ENCODE data around the gene CFAP91.
A peak's percentile ranks its signal among the peaks of the same experiment; 100 is the strongest.

The CFAP91 gene

GRCh38 chr3:119676771-119677640, 25.8 kb upstream of the CFAP91 start, which contains the start of gene COX17 (continued):
- TF ChIP-seq ZNF223 (tag by site-specific recombination; IDR thresholded peaks at IDR 0.05), result peak; percentile 55; the same call in 1 of the 2 replicates
- no peak for TF ChIP-seq KLF7 (tag by site-specific recombination; IDR thresholded peaks at IDR 0.05; ENCODE audit: borderline replicate concordance)
- TF ChIP-seq, protein P1, sequence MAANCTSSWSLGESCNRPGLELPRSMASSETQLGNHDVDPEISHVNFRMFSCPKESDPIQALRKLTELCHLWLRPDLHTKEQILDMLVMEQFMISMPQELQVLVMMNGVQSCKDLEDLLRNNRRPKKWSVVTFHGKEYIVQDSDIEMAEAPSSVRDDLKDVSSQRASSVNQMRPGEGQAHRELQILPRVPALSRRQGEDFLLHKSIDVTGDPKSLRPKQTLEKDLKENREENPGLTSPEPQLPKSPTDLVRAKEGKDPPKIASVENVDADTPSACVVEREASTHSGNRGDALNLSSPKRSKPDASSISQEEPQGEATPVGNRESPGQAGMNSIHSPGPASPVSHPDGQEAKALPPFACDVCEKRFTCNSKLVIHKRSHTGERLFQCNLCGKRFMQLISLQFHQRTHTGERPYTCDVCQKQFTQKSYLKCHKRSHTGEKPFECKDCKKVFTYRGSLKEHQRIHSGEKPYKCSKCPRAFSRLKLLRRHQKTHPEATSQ (tag by site-specific recombination; IDR thresholded peaks at IDR 0.05), result no peak
- TF ChIP-seq ZNF571 (tag by site-specific recombination; IDR thresholded peaks at IDR 0.05), result no peak
- no peak for TF ChIP-seq IKZF3 (tag by site-specific recombination; IDR thresholded peaks at IDR 0.05)
- TF ChIP-seq, protein P2, sequence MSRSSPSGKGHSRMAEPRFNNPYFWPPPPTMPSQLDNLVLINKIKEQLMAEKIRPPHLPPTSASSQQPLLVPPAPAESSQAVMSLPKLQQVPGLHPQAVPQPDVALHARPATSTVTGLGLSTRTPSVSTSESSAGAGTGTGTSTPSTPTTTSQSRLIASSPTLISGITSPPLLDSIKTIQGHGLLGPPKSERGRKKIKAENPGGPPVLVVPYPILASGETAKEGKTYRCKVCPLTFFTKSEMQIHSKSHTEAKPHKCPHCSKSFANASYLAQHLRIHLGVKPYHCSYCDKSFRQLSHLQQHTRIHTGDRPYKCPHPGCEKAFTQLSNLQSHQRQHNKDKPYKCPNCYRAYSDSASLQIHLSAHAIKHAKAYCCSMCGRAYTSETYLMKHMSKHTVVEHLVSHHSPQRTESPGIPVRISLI (tag by site-specific recombination; IDR thresholded peaks at IDR 0.05), result no peak
- TF ChIP-seq GLI2 (tag by site-specific recombination; IDR thresholded peaks at IDR 0.05; ENCODE audit: borderline replicate concordance, low read depth), result no peak
- no peak for TF ChIP-seq ZNF529 (tag by site-specific recombination; IDR thresholded peaks at IDR 0.05; ENCODE audit: insufficient replicate concordance)
- no peak for TF ChIP-seq ZNF645 (tag by site-specific recombination; IDR thresholded peaks at IDR 0.05)
- TF ChIP-seq, protein P3, sequence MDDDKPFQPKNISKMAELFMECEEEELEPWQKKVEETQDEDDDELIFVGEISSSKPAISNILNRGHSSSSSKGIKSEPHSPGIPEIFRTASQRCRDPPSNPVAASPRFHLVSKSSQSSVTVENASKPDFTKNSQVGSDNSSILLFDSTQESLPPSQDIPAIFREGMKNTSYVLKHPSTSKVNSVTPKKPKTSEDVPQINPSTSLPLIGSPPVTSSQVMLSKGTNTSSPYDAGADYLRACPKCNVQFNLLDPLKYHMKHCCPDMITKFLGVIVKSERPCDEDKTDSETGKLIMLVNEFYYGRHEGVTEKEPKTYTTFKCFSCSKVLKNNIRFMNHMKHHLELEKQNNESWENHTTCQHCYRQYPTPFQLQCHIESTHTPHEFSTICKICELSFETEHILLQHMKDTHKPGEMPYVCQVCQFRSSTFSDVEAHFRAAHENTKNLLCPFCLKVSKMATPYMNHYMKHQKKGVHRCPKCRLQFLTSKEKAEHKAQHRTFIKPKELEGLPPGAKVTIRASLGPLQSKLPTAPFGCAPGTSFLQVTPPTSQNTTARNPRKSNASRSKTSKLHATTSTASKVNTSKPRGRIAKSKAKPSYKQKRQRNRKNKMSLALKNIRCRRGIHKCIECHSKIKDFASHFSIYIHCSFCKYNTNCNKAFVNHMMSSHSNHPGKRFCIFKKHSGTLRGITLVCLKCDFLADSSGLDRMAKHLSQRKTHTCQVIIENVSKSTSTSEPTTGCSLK (tag by site-specific recombination; IDR thresholded peaks at IDR 0.05), result no peak
- no peak for TF ChIP-seq ZNF658 (tag by site-specific recombination; IDR thresholded peaks at IDR 0.05)
- TF ChIP-seq, protein P4, sequence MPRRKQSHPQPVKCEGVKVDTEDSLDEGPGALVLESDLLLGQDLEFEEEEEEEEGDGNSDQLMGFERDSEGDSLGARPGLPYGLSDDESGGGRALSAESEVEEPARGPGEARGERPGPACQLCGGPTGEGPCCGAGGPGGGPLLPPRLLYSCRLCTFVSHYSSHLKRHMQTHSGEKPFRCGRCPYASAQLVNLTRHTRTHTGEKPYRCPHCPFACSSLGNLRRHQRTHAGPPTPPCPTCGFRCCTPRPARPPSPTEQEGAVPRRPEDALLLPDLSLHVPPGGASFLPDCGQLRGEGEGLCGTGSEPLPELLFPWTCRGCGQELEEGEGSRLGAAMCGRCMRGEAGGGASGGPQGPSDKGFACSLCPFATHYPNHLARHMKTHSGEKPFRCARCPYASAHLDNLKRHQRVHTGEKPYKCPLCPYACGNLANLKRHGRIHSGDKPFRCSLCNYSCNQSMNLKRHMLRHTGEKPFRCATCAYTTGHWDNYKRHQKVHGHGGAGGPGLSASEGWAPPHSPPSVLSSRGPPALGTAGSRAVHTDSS (tag by site-specific recombination; IDR thresholded peaks at IDR 0.05), result no peak
- no peak for TF ChIP-seq ZNF404 (tag by site-specific recombination; IDR thresholded peaks at IDR 0.05)
- peak; percentile 30; the same call in 1 of the 2 replicates for TF ChIP-seq ZXDB (tag by site-specific recombination; IDR thresholded peaks at IDR 0.05)
- peak; percentile 44; the same call in 1 of the 2 replicates for TF ChIP-seq ZNF501 (tag by site-specific recombination; IDR thresholded peaks at IDR 0.05)
- no peak; the same call in none of the 2 replicates for TF ChIP-seq SP7 (tag by site-specific recombination; IDR thresholded peaks at IDR 0.05)
- TF ChIP-seq ZIC2 (tag by site-specific recombination; IDR thresholded peaks at IDR 0.05), result no peak
- TF ChIP-seq ZNF133 (tag by site-specific recombination; IDR thresholded peaks at IDR 0.05), result no peak
- no peak for TF ChIP-seq ZSCAN23 (tag by site-specific recombination; IDR thresholded peaks at IDR 0.05)
- TF ChIP-seq ZBTB1 (tag by site-specific recombination; IDR thresholded peaks at IDR 0.05), result no peak
- TF ChIP-seq ZNF311 (tag by site-specific recombination; IDR thresholded peaks at IDR 0.05; ENCODE audit: borderline replicate concordance), result no peak
- TF ChIP-seq BCL11B (tag by site-specific recombination; IDR thresholded peaks at IDR 0.05; ENCODE audit: low read depth), result peak; percentile 32; the same call in 1 of the 2 replicates
- TF ChIP-seq ZBTB21 (tag by site-specific recombination; IDR thresholded peaks at IDR 0.05), result 0 out of 2 replicates have a peak, but pooled peaks have one; percentile 21
- no peak for TF ChIP-seq ZFP3 (tag by site-specific recombination; IDR thresholded peaks at IDR 0.05; ENCODE audit: low read depth)
- TF ChIP-seq ZNF391 (tag by site-specific recombination; IDR thresholded peaks at IDR 0.05; ENCODE audit: borderline replicate concordance, low read depth), result no peak
- TF ChIP-seq ZBTB6 (tag by site-specific recombination; IDR thresholded peaks at IDR 0.05), result no peak
- no peak for TF ChIP-seq ZNF664 (tag by site-specific recombination; IDR thresholded peaks at IDR 0.05)
- TF ChIP-seq ZNF747 (tag by site-specific recombination; IDR thresholded peaks at IDR 0.05), result no peak
- no peak for TF ChIP-seq MEIS1 (CRISPR knock-in tag; IDR thresholded peaks at IDR 0.05; ENCODE audit: borderline replicate concordance)
